CD1c-positive myeloid dendritic cell (primary cell): Measurements from ENCODE around the gene LRRC52.

ENCODE experiments used
- DNase-seq: peaks from one replicate; pipeline ENCODE4 v3.0.0-alpha.2; 2016; ENCODE audit errors: extremely low spot score

The LRRC52 gene

DNA sequence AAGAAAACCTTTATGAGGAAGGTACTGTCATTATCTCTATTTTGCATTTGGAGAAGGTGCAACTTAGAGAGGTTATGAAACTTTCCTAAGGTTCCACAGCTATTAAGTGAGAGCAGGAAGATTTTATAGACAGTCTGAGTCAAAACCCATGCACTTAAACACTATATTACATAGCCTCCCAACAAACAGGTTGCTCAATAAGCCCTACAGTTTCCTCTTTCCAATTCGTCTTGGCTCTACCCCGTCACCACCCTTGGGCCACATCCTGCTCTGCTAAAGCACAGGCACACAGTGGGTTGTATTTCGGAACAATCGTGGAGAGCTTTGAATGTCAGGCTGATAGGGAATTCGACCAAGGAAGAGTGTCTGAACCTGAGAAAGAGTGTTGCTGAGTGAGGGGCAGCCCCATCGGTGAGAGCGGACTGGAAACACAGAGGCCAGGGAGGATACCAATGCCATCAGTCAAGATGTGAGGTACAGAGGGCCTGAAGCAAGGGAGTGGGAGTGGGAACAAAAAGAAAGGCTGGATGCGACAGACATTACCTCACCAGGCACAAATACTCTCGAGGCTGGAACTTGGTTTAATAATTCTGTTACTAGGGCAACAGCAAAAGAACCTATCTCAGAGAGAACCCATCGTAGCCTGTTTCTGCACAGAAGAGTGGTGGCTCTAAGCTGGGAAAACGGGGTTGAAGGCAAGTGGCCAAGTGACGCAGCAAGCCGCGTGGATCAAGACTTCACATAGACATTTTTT lies 6.3 kb upstream of the LRRC52 start:
- peak; percentile 62 for DNase-seq

DNA sequence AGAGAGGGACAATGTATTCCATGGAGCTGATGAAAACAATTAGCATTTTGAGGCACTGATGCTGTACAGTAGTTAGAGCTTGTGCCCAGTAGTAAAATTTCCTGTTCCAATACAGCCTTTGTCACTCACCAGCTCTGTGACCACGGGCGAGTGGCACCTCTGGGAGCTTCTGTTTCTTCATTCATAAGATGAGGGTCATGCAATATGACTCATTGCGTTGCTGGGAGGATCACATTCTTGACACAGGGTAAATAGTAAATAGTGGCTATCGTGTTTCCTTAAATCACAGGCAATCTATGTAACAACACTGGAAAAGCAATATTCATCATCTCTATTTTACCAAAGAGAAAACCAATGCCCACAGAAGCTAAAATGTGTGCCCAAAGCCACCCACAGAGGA lies 4.5 kb upstream of the LRRC52 start:
- DNase-seq = peak; percentile 12

DNA sequence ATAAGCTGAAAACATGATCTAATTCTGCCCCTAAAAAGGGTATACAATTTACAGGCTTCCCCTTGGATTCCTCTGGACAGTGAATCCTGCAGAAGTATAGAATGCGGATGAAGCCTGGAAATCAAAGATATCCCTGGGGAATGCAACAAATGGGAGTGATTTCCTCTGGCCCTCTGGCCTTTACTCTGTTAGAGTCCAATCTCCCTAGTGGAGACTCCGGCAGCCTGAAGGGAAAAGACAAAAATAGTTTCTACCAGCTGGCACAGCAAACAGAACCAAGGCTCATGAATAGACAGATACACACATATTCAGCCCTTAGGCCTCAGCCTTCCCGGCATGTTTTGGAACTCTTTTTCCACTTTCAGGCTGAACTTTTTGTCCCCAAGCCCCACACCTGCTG lies 3.9 kb upstream of the LRRC52 start:
- no peak for DNase-seq

DNA sequence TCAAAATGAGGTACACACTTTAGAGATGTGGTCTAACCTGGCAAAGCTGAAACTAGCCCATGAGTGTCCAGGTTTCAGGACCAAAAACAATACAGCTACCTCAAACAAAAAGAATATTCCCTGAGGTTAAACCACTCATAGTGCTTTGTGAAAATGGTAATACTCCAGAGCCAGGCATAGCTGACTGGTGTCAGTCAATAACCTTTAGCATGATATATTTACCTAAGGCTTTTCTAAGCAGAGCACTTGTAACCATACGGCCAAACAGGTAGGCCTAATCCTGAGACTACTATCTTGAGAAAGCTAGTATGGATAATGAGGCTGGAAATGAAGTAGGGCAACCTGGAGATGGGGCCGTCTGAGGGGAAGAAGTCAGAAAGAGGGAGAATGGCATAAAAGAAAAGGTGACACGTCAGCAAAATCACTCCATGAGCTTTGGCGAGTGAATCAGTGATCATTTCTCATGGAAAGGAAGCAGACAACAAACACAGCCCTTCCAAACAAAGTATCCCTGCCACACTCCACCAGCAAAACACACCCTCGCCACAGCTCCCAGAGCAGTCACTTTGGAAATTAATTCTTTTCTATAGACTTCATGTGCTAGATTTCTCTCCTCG lies 1.7 kb upstream of the LRRC52 start:
- no peak for DNase-seq

DNA sequence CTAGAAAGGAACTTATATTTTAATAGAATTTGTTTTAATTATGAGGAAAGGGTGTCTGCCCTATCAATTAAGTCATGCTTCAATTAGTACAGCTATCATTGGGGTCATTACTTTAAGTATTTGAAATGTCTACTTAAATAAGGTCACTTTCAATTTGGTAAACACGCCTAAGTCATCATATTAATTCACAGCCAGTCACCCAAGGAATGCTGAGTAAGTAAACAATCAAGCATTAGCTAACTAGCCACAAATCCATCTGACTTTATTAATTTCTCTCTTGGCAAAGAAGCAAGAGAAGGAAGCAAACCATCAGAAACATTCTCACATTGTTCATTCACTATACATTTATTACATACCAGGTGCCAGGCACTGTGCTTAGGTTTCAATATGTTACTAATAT lies 1.2 kb upstream of the LRRC52 start:
- no peak for DNase-seq

DNA sequence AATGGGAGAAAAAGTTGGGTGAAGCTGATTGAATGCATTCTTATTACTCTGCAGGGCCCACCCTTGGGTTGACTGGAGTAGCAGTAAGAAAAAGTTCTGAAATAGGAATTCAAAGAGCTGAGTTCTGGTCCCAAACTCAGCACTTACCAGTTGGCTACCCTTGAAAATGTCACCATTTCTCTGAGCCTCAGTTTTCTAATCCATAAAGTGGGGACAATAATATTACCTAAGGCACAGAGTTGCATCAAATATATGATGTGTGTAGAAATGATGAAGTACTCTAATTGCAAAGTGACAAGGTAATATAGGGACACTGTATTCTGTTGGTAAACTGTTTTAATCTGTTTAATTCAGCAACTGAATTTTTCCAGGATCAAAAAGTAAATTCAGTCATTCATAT lies 1.2 kb downstream of the LRRC52 start:
- no peak for DNase-seq

DNA sequence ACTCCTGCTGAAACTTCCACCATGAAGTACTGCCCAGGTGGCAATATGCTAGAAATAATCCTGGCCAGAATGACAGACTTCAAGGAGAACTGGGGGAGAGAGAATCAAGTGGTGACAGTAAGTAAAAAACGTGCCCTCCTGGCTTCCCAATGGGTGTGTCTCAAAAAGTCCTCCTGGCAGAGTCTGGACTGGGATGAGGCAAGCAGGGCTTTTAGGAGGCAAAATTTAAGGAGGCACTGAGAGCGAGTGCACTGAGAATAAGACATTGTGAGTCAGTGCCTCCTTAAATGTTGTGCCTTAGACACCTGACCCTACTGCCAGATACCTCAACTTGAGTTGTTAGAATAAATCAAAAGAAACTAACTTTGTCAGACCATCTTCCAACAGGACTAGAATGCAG lies 2.2 kb downstream of the LRRC52 start:
- no peak for DNase-seq

DNA sequence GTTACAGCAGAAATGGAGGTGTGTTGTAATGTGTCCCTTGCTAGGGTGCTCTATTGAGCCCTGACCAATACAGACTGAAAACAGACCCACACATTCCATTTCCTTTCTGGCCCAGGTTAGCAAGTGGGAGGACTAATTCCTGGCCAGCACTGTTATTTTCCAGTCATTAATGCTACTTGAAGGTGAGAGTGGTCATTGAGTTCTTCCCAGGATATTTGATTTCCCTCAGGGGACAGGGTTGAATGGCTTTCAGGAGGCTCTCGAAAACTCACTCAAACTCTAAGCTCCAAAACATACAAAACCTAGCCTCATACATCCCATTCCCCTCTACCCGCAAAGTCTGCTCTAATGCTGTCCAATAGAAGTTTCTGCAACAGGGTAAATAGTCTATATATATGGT lies 6.2 kb downstream of the LRRC52 start:
- DNase-seq = no peak

DNA sequence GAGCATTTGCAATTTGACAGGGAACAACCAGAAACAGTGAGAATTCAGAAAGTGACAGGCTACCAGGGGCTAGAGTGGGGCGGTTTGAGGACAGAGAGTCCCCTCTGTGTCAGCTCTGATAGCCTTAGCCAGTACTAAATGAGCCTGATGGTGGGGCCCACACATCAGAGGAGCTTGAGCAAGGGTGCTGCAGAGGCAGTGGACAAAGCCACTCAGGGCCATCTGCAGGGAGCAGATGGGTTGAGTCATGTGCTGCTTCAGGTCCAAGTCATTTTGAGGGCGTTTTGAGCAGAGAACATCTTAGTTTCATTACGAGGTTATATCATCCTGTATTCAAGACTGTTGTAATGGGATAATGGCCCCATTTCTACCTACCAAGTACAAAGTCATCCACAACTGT lies 7.7 kb downstream of the LRRC52 start:
- DNase-seq = no peak

DNA sequence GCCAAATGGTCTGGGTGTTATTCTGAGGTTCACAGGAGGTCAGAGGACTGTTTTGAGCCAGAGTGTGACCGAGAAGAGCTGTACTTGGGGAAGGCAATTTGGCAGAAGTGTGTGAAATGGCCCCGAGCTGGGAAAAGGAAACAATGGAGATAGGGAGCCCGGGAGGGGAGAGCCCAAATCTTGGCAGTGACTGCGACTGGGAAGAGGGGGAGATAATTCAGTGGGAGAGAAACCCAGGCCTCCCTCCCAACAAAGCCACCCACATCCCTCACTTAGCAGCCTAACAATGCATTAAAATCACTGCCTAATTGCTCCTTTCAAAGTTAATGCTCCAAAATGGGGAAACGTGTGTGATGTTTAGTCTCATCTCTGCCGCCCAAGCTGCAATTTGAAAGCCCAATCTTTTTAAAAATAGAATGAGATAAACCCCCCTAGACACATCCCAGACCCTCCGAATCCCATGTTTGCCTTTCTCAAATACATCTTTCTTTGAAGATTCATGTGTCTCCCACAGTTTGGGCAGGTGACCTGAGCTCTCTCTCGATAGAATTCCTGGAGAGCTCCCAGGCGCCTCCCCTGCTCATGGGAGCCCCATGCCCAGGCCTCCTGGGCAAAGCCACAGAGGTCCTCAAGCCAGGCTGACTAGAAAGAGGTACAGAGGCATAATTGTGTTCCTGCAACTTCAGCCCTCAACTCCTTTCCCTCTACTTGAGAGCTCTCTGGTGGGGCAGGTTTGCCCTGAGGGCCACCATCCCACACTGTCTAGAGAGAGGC lies 17.3 kb downstream of the LRRC52 start:
- no peak for DNase-seq

DNA sequence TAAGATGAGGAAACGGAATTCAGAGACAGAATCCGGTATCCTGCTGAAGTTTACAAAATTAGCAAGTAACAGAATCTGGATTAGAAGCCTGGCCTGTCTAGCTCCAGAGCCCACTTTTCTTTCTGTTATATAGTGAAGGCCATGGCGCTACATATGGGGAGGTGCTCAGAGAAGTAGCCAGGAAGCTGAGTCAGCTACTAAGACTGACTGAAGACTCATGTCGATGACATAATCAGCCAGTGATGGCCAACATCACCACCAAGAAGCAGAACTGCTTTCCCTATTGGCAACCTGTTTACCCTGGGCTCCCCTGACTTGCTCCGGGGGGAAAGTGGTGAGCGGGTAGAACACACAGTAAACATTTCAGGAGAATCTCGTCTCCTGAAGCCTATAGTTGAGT lies 18.8 kb downstream of the LRRC52 start:
- DNase-seq = no peak

DNA sequence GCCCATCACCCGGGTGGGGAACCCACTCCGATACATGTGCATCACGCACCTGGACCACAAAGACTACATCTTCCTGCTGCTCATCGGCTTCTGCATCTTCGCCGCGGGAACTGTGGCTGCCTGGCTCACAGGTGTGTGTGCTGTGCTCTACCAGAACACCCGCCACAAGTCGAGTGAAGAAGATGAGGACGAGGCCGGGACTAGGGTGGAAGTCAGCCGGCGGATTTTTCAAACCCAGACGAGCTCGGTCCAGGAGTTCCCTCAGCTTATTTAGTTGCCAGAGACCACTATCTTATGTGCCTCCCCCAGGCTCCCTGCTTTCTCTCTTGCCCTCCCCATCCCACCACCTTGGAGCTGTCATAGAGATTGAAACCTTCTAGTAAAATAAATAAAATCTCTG lies 19.8 kb downstream of the LRRC52 start:
- DNase-seq = no peak

DNA sequence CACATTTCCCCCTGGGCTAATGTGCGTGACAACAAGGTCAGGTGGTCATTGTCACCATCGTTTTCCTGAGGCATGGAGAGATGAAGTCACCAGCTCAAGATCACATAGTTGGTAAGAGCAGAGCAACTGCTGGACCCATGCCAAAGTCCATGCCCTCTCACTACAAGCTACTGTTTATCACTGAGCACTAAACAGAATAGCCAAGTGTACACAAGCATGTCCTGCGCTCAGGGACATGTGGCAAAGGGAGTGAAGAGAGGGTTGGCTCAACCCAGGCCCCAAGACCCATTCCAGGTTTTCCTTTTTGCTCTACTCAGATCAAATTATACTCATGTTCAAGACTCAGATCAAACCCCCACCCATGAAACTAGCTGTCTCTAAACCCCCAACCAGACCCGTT lies 20.8 kb downstream of the LRRC52 start:
- no peak for DNase-seq

DNA sequence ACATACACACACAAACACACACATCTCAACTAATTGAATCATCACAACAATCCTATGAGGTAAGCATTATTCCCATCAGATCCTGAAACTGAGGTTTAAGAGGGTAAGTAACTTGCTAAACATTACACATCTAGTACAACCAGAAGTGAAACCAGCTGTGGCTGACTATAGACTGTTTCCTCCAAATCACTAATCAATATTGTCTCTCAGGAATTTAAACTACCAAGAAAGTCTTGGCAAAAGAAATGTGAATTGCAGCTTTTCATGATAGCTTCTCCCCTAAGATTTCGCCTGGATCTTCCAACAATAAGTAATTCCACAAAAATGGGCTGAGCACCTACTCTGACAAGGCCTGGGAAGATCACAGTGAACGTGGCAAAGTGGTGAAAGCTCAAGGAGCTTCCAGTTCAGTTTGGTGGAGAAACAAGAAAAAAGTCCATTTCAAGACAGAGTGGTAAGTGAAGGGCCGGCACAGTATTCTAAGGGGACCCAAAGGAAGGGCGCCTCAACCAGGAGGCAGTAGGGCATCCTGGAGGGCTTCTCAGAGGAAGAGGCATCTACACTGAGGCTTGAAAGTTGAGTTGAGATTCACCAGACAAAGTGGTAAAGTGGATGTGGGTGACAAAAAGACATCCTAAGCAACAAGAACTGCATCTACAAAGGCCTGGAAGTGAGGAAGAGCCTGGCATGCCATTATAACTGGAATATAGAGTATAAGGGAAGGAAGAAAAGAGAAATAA lies 22.1 kb downstream of the LRRC52 start:
- DNase-seq = no peak

DNA sequence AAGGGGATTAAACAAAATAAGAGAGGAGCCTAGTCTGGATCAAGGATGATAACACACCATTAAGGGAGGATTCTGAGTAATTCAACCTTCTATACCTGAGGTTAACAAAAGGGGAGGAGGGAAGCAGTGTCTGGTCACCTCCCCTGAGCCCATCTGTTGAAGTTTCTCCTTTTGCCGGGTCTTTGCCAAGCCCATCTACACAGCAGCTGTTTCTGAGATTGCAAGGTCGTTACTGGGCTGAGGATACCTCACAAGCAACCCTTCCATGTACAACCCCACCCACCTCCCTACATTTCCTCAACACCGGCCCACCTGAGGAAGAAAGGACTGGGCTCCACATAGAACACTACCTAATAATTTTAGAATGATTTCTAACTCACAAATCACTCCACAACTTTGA lies 26.3 kb downstream of the LRRC52 start:
- no peak for DNase-seq

DNA sequence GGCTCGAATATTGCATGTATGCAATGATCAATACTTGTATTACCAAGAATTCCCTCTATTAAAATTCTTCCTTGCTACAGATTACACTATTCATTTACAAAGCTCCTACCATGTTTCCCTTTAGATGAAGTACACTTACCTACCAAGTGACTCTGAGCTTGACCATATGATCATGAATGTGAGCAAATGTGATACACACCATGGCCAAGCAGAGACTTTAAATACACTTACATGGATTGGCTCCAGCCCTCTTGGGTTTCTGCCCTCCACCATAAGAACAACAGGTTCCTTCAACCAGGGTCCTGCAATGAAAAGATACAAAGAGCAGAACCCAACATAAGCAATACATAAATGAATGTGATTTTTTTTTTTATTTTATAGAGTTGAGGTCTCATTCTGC lies 30.0 kb downstream of the LRRC52 start:
- no peak for DNase-seq

DNA sequence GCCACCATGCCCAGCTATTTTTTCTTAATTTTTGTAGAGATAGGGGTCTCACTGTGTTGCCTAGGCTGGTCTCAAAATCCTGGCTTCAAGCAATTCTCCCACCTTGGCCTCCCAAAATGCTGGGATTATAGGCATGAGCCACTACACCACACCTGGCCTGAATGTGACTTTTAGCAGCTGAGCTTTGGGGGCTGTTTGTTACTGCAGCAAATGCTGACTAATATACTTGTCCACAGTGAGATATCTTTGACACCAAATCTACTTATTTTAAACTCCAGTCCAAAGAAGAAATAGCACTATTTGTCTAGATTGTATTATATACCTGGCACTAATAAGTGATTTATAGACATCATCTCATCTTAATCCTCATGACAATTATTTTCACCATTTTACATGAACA lies 30.5 kb downstream of the LRRC52 start:
- no peak for DNase-seq

DNA sequence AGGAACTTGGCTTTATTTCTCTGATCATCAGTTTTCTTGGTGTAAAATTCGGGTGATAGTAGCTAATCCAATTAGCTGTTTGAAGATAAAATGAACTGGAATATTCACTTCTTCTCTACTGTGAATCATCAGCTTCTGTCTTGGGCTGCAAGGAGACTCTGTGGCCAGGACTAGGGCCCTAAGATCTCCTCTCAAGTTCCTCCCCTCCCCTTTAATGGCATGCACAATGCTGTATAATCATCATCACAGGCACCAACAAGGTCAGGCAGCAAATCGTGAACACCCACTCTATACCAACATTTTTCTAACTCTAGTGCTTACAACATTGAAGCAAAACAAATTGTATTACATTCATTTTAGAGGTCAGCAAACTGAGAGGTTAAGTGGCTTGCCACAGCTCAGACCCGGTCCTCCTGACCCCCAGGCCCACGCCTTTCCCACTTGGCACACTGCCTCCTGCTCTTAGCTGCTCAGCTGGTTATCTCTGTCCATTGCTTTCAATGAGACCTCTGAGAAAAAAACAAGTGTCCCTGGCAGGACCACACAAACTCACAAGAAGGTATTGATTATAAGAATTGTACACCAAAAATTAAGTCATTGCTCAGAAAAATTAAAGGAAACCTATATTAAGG lies 31.8 kb downstream of the LRRC52 start:
- no peak for DNase-seq

DNA sequence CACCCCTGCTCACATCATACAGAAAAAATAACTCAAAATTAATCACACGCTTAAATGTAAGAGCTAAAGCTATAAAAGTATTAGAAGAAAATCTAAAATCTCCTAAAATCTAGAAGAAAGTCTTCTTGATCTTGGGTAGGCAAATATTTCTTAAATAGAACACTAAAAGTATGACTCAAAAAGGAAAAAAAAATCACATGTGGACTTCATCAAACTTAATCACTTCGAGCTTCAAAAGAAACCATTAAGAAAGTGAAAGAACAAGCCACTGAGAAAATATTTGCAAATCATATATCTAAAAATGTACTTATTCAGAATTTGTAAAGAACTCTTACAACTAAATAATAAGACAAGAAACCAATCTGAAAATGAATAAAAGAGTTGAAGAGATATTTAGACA lies 32.7 kb downstream of the LRRC52 start:
- DNase-seq = no peak

DNA sequence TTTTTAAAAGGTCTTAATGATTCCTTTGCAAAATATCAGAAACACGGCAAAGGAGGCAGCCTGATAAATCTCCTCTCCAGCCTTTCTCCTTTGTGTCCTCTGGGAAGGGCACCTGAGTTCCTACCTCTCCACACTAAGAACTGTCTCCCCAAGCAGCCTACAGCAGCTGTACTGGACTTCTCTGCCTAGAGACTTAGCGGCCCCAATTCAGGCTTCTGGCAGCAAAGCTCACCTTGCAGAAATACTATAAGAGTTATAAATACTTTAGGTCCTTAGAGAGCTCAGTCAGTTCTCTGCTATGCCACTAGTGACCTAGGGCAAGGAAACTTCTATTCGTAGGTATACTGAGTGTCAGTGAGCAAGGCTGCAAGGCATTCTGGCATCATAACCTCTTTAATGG lies 33.9 kb downstream of the LRRC52 start:
- DNase-seq = no peak

DNA sequence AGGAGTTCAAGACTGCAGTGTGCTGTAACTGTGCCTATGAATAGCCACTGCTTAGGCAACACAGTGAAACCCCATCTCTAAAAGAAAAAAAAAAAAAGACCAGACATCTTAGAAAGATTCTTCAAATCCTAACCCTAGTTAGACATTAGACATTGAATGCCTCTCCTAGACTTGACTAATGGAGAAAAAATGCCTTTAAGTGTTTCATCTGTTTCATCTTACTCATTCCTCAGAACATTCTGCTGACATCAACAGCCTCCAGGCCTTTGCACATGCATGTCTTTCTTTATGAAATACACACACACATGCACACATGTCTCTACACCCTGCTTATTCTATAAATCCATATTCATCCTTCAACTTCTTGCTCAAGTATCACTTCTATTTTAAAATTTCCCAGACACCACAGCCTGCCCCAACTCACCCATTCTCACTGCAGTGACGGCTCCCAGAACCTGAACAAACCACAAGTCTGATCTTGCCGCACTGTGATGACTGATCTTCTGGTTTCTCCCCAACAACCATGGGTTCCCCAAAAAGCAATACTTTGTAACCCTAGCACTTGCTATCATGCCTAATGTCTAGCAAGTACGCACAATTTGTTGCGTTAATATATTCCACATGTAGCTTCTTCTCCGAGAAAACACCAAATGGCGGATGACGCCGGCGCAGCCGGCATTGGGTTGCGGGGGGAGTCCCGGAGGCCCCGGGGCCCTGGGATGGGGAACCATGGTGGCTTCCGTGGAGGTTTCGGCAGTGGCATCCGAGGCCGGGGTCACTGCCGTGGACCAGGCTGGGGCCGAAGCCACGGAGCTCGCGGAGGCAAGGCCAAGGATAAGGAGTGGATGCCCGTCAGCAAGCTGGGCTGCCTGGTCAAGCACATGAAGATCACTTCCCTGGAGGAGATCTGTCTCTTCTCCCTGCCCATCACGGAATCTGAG lies 37.4 kb downstream of the LRRC52 start:
- no peak for DNase-seq
